ENCODE data around the gene LPCAT4.
A peak's percentile ranks its signal among the peaks of the same experiment; 100 is the strongest.
"Not testable (repeated sequence)": the region's sequence is repeated elsewhere in the genome, so short reads cannot be mapped to it uniquely, and the experiment has no call there.

The LPCAT4 gene

GRCh38 chr15:34362047-34362773 is 4.8 kb downstream of the LPCAT4 start:
- no peak for DNase-seq (ENCODE audit: low spot score)

GRCh38 chr15:34361278-34361677 is 5.7 kb downstream of the LPCAT4 start:
- DNase-seq (ENCODE audit: low spot score), result no peak

- DNase-seq (ENCODE audit: low spot score), result peak; percentile 61
Observed at GRCh38 chr15:34360298-34360697, 6.7 kb downstream of the LPCAT4 start.

- no peak for DNase-seq (ENCODE audit: low spot score)
Observed at GRCh38 chr15:34359416-34359815, 7.6 kb downstream of the LPCAT4 start.

- no peak for DNase-seq (ENCODE audit: low spot score)
Observed at GRCh38 chr15:34358948-34359347, 8.0 kb downstream of the LPCAT4 start.

- DNase-seq (ENCODE audit: low spot score), result peak; percentile 42
Observed at GRCh38 chr15:34358367-34358766, 8.6 kb downstream of the LPCAT4 start.

GRCh38 chr15:34357653-34358052 is 9.3 kb downstream of the LPCAT4 start:
- no peak for DNase-seq (ENCODE audit: low spot score)

- no peak for DNase-seq (ENCODE audit: low spot score)
Observed at GRCh38 chr15:34355241-34355640, 11.8 kb downstream of the LPCAT4 start.

GRCh38 chr15:34354286-34354685 is 12.7 kb downstream of the LPCAT4 start:
- DNase-seq (ENCODE audit: low spot score), result no peak

GRCh38 chr15:34353627-34354026 is 13.4 kb downstream of the LPCAT4 start:
- DNase-seq (ENCODE audit: low spot score), result peak; percentile 26

- not testable (repeated sequence) for DNase-seq (ENCODE audit: low spot score)
Observed at GRCh38 chr15:34352996-34353395, 14.0 kb downstream of the LPCAT4 start.

GRCh38 chr15:34349769-34350168 is 17.2 kb downstream of the LPCAT4 start:
- no peak for DNase-seq (ENCODE audit: low spot score)

- DNase-seq (ENCODE audit: low spot score), result no peak
Observed at GRCh38 chr15:34348735-34349300, 18.2 kb downstream of the LPCAT4 start.

GRCh38 chr15:34347951-34348638 is 18.9 kb downstream of the LPCAT4 start:
- no peak for DNase-seq (ENCODE audit: low spot score)

GRCh38 chr15:34342737-34343575 is 24.0 kb downstream of the LPCAT4 start, which contains the start of the genes NOP10 and NUTM1:
NOP10 (minus strand) TSS chr15:34343136; CDS start chr15:34343073, 63 bp downstream.
NUTM1 (plus strand) TSS chr15:34343315; CDS start chr15:34343697, 382 bp downstream.
- peak; percentile 81 for DNase-seq (ENCODE audit: low spot score)

- not testable (repeated sequence) for DNase-seq (ENCODE audit: low spot score)
Observed at GRCh38 chr15:34342213-34342736, 24.7 kb downstream of the LPCAT4 start.

GRCh38 chr15:34341381-34342212 is 25.4 kb downstream of the LPCAT4 start:
- no peak for DNase-seq (ENCODE audit: low spot score)

GRCh38 chr15:34339946-34340345 is 27.1 kb downstream of the LPCAT4 start:
- DNase-seq (ENCODE audit: low spot score), result no peak

- DNase-seq (ENCODE audit: low spot score), result no peak
Observed at GRCh38 chr15:34338347-34338746, 28.6 kb downstream of the LPCAT4 start.

- DNase-seq (ENCODE audit: low spot score), result peak; percentile 93
Observed at GRCh38 chr15:34337557-34338306, 29.3 kb downstream of the LPCAT4 start, which contains the start of gene SLC12A6. SLC12A6 (minus strand) TSS chr15:34337781; CDS start chr15:34336680, 1,101 bp downstream.

All from iPS-NIHi11 (cell line).